Tongue (tissue), 2 donors: ENCODE measurements around the gene KIF19. TPM values are rescaled to one million over a fixed set of nuclear protein-coding genes. Genes with fewer than 3 reads are reported as not detected.

Source experiments
- DNase-seq: peaks from one replicate; pipeline ENCODE4 v3.0.0-alpha.2; 2015
- total RNA-seq: library from RNA; depleted of rRNA; stranded (reverse); fragments of >200 nt; gene quantifications from one replicate; pipeline ENCODE4 v1.2.3, GENCODE V29; 2014

KIF19 gene
- total RNA-seq, 1 donor from 2014 or later: 2.5 TPM

GRCh38 chr17:74362810-74363498 lies 36.9 kb downstream of the KIF19 start:
- DNase-seq: peak; percentile 87

GRCh38 chr17:74367206-74367605 lies 41.2 kb downstream of the KIF19 start, which contains the start of gene GPR142:
Gene GPR142 (plus strand): TSS chr17:74367506. CDS start chr17:74369541, 2,035 bp downstream.
- DNase-seq: no peak

DNA sequence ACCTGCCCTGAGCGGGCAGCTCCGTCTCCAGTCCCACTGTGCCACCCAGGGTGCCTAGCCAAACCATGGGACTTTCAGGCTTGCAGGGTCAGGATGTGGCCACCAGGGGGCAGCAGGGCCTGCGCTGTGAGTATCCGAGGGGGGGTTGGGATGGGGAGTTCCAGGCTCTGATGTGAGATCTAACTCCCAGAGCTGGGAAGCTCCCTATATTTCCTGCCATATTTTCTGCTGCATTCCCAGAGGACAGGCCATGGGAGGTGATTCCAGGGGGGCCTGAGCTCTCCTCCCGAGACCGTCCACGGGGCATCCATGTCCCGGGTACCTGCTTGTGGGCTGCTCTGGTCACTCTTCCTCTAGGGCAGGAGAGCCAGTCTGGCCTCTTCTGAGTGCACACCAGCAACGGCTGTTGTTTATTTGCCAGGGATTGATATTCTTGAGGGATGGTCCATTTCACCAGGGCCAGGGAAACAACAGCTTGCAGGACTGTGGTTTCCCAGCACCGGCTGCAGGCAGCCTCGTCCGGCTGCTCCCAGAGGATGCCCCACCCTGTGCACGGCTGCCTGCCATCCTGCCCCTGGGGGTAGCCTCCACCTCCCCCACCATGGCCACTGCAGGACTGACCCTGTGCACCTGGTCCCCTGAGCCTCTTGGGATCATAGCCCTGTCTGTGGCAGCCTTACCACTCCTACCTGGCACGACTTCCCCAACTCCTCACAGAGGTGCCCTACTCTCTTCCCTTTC lies 42.5 kb downstream of the KIF19 start:
- peak; percentile 80 for DNase-seq

DNA sequence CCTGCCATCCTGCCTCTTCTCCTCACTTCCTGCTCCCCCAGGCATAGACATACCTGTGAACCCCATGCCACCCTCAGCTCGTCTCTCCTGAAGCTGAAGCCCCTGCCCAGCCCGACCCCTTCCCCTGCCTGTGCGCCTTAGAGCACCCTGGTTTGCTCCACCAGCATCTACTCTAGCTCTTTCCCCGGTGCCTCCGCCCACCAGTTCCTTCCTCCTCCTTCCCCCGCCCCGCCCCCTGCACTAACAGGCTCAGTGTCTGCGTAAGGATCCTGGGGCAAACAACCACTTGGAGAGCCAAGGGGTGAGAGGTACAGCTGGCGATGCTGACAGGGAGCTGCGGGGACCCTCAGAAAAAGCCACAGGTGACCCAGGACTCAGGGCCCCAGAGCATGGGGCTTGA lies 43.2 kb downstream of the KIF19 start:
- no peak for DNase-seq

DNA sequence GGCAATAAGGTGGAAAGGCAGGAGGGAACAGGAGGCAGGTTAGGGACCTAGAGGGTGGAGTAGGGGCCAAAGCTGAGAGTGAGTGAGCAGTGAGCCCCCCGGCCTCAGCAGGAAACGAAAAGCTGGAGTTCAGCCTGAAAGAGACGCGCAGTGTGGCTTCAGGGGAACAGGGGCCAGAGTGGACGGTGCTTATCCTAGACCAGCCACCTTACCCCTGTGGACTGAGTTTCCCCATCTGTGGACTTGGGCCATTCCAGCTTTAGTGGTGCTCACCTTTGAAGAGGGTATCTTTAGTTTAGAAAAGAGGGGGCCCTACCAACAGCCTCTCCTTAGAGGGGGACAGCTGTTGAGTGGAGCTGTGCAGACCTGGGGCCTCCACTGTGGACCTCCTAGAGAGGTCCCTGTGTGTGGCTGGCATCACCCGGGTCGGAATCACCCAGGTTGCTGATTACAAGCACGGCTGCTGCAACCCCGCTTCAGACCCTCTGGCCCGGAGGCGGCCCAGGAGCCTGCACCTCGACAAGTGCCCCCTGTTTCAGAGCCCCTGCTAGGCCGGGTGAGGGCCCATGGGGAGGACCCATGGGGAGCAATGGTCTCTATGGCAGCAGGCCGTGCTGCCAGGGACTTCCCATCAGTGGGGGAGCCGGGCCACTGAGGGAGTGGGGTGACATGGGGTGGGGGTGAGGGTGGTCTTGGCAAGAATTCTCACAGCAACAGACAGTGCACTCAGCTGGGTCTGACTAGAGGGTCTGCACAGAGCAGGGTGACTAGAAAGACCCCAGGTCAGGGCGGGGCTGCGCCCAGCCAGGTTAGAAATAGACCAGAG lies 43.9 kb downstream of the KIF19 start:
- DNase-seq: no peak

- DNase-seq: no peak
Observed at GRCh38 chr17:74371653-74372147, 45.7 kb downstream of the KIF19 start.

DNA sequence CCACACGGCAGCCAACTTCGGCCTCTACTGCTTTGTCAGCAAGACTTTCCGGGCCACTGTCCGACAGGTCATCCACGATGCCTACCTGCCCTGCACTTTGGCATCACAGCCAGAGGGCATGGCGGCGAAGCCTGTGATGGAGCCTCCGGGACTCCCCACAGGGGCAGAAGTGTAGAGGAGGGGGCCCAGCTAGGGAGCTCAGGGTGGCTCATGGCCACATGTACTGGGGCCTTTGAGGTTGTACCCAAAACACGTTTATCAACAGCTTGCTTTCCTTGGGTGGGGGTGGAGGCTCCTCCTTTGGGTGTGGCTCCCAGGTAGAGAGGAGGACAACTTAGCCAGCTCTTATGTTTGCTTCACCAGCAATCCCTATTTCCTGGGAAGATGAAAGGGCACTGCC lies 46.4 kb downstream of the KIF19 start:
- no peak for DNase-seq

GRCh38 chr17:74373838-74374606 lies 48.0 kb downstream of the KIF19 start:
- peak; percentile 66 for DNase-seq

- DNase-seq: peak; percentile 54
Observed at GRCh38 chr17:74374858-74375257, 48.8 kb downstream of the KIF19 start.

DNA sequence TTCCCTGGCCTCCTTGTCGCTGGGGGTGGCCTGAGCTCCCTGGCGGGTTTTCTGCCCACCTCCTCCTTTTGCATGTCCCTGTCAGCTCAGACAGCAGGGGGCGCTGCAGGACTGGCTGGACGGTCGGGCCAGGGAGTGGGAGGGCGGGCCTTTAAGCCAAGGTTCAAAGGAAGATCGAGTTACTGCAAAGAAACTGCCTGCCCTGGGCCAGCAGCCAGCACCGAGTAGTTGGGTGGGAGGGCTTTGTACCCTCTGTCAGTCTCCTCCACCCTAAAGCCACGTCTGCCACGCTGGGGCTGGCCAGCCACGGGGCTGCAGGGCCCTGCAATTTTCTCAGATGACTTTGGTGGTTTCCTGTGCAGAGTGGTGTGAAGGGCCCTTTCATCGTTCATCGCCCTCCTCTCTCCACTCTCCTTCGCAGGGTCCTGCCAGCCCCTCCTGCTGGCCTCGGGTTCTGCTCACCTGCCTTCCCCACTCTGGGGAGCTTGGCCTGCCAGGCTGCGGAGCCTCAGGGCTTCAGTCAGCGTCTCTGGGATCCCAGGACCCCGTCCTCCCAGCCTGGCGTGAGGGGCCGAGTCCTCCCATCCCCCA lies 53.6 kb downstream of the KIF19 start:
- peak; percentile 96 for DNase-seq

DNA sequence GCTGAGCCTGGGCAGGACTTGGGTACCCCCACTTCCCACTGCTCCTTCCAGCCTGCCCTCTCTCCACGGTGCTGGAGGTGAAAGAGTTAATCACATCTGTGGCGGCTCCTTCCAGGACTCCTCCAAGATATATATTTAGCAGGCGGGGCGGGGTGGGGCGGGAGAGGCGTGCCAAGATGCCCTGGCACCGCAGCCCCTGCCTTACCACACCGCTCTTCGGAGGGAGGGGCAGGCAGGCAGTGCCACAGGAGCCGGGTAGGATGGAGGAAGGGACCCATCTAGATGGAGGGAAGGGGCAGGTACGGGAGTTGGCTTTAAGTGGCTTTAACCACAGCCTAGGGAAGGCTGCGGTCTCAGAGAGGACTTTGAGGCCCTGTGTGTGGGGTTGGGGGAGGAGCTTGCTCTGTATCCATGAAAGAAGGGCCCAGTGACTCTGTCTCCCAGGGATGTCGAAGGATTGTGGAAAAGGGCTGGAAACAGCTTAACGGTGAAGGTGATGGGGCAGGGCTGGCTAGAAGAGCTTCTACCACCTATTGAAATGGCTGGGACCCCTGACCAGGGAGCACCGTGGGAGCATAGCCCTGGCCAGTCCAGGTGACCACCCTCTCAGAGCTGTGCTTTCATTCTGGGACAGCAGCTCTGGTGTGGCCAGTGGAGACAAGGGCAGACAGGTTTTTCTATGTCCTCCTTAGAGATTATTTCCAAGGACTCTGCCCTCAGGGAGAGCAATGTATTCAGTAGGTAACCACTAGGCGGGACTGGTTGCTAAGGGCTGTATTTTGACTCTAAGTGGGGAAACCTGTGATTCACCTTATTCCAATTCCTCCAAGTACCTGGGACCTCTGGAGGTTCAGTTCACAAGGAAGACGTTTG lies 54.3 kb downstream of the KIF19 start:
- peak; percentile 72 for DNase-seq

GRCh38 chr17:74380959-74381808 lies 55.2 kb downstream of the KIF19 start:
- no peak for DNase-seq

DNA sequence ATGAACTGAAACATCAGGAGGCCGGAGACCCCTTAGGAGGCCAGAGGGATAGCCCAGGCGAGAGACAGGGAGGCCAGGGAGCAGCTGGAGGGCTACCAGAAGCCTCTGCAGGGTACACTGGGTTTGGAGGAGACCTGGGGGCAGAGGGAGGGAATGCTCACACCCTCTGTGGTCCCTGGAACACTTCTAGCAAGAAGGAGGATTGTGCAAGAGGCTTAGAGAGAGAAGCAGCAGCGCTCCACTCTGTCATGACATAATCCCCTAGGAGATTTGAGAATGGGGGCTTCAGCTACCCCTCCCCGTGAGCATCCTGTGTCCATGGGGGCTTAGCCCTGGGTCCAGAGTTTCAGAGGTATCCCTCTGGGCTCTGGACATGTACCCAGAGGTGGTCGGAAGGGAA lies 57.1 kb downstream of the KIF19 start:
- no peak for DNase-seq

GRCh38 chr17:74385201-74385600 lies 59.2 kb downstream of the KIF19 start:
- no peak for DNase-seq

GRCh38 chr17:74386386-74386785 lies 60.4 kb downstream of the KIF19 start:
- DNase-seq: no peak

- DNase-seq: no peak
Observed at GRCh38 chr17:74387365-74388218, 61.6 kb downstream of the KIF19 start.

- no peak for DNase-seq
Observed at GRCh38 chr17:74389084-74389753, 63.2 kb downstream of the KIF19 start.
